GM10266 (cell line): ENCODE results near the gene CHST3.

ENCODE experiments used
- DNase-seq: peaks from one replicate; pipeline ENCODE4 v3.0.0; 2012; ENCODE audit errors: extremely low spot score
- CTCF ChIP-seq: IDR thresholded peaks from 2 replicates; pipeline ENCODE4 v1.5.1; 2012; ENCODE audit warnings: mild to moderate bottlenecking, low read depth; ENCODE audit not compliant: control insufficient read depth, insufficient read depth; ENCODE audit errors: missing control alignments

CHST3 gene

GRCh38 chr10:71939861-71940474 is 24.2 kb upstream of the CHST3 start:
- no peak for DNase-seq
- no peak for TF ChIP-seq CTCF

- no peak for DNase-seq
- no peak for TF ChIP-seq CTCF
These were observed 23.4 kb upstream of the CHST3 start for GRCh38 chr10:71940752-71941151.

- no peak for TF ChIP-seq CTCF
- DNase-seq = no peak
These were observed 22.9 kb upstream of the CHST3 start for GRCh38 chr10:71941318-71941717.

- TF ChIP-seq CTCF = no peak
- no peak for DNase-seq
These were observed 18.2 kb upstream of the CHST3 start for GRCh38 chr10:71945819-71946474.

GRCh38 chr10:71946700-71947099 is 17.5 kb upstream of the CHST3 start:
- DNase-seq = no peak
- TF ChIP-seq CTCF = no peak

GRCh38 chr10:71948496-71949067 is 15.6 kb upstream of the CHST3 start:
- DNase-seq = no peak
- TF ChIP-seq CTCF = no peak

GRCh38 chr10:71950683-71951082 is 13.5 kb upstream of the CHST3 start:
- TF ChIP-seq CTCF = no peak
- DNase-seq = no peak
